HG03575 (cell line): ENCODE results near the gene ADCY7.
"Not testable (repeated sequence)": the region's sequence is repeated elsewhere in the genome, so short reads cannot be mapped to it uniquely, and the experiment has no call there.

Source experiments
- ATAC-seq: cut with Tn5 transposase; IDR thresholded peaks from one replicate; pipeline ENCODE4 v1.9.1; 2021; ENCODE audit not compliant: unreplicated experiment, insufficient number of reproducible peaks, low FRiP score; ENCODE audit errors: extremely low read depth

Gene ADCY7

GRCh38 chr16:50318796-50319578, 52.6 kb downstream of the ADCY7 start:
- no peak for ATAC-seq

- ATAC-seq, result no peak
Measured at GRCh38 chr16:50320310-50320709, 54.0 kb downstream of the ADCY7 start.

- no peak for ATAC-seq
Measured at GRCh38 chr16:50322333-50322732, 56.0 kb downstream of the ADCY7 start.

GRCh38 chr16:50323335-50324011, 57.1 kb downstream of the ADCY7 start:
- no peak for ATAC-seq

- ATAC-seq, result no peak
Measured at GRCh38 chr16:50324345-50324744, 58.0 kb downstream of the ADCY7 start.

- ATAC-seq, result no peak
Measured at GRCh38 chr16:50326264-50326663, 59.9 kb downstream of the ADCY7 start.

GRCh38 chr16:50326835-50327465, 60.6 kb downstream of the ADCY7 start:
- ATAC-seq, result no peak

DNA sequence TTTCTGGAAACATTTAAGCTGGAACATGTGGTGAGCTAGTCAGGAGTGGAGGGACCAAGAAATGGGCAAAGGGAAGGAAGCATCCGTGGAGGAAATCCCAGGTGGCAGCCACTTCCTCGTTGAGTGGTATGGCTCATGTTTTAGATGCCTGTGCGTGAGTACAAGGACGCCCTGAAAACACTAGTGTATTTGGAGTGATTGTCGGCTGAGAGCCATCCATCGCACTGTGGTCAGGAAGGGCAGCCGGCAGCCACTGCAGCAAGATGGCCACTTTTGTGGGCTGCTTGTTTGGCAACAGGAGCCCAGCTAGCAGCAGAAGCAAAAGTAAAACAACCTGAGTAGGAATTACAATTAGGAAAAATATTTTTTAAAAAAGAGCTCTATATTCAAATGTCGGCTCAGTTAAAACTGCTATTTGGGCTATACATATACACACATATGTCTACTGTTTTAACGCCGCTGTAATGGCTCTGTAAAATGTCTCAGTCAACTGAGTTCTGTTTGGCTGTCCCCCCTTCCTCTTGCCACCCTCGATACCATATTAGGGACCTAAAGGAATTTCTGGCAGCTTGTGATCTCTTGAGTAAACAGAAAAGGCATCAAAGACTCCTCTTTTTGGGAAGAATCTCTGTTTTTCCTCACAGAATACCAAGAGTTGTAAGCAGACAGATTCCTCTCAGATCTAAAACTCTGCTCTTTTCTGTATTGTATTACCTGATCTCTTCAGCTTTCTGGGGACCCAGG, 63.3 kb downstream of the ADCY7 start:
- no peak for ATAC-seq

DNA sequence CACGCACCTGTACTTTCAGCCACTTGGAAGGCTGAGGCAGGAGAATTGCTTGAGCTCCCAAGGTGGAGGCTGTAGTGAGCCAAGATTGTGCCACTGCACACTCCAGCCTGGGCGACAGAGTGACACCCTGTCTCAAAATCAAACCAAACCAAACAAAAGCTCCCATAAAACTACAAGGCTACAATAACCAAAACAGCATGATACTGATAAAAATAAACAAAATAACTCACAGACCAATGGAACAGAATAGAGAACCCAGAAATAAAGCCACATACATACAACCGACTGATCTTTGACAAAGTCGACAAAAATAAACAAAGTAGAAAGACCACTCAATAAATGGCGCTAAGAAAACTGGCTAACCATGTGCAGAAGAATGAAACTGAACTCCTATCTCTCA, 65.2 kb downstream of the ADCY7 start:
- no peak for ATAC-seq

DNA sequence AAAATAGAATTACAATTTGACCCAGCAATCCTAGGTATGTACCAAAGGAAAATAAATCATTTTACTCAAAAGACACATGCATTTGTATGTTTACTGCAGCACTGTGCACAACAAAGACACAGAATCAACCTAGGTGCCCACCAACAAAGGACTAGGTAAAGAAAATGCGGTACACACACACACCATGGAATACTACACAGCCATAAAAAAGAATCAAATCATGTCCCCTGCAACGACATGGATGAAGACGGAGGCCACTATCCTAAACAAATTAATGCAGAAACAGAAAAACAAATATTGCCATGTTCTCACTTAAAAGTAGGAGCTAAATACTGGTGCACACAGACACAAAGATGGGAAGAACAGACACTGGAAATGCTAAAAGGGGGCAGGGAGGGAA, 66.2 kb downstream of the ADCY7 start:
- ATAC-seq, result no peak

- no peak for ATAC-seq
Measured at GRCh38 chr16:50334106-50334975, 68.0 kb downstream of the ADCY7 start.

- ATAC-seq, result no peak
Measured at GRCh38 chr16:50335196-50335958, 69.0 kb downstream of the ADCY7 start.

DNA sequence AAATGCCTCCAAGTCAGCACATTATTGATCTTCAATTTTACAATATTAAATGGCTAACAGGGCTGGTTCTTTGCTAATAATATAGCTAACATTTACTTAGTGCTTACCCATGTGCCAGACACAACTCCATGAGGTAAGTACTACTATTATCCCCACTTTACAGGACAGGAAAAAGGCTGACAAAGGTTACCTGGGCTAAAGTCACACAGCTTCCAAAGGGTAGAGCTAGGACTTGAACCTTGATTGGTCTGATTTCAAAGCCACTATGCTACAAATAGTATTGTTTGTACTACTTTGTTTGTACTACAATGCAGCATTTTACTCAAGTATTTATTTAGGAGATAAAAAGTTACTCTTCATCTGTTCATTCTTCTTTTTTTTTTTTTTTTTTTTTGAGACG, 70.5 kb downstream of the ADCY7 start:
- ATAC-seq, result no peak

DNA sequence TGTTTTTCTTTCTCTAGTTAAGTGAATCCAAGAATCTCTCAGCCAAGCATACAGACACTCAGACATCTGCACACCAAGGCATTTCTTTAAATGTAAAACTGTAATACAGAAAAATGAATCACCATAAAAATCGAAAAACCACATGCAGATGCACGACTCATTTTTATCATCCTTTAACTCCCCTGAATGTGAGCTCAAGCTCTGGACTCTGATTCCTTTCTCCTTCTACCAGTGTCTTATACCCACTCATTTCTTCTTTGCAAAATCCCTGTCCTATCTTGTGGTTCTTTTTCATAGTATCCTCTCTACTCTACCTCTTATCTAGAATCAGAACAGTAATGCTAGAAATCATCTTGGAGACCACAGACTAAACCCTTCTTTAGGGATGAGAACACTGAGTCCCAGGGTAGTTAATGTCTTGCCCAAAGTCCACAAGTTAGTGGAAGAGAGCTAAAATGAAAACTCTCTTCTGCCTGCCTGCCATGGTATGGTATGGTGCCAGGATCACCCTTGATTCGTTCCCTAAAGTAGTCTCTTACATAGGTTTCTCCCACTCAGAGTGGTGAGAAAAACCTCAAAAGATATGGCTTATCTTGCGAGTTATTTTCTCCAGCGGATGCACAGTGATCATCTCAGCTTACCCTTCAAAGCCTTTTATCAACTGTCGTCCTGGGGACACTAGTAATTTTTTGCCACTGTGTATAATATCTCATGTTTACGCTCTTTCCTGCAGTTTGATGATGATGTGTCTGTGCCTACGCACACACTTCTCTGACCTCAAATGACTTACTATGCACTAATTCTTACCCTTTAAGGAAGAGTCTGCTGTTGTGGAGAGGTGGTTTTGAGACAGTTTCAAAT, 72.2 kb downstream of the ADCY7 start:
- ATAC-seq, result no peak

GRCh38 chr16:50340578-50340977, 74.2 kb downstream of the ADCY7 start:
- ATAC-seq, result no peak

DNA sequence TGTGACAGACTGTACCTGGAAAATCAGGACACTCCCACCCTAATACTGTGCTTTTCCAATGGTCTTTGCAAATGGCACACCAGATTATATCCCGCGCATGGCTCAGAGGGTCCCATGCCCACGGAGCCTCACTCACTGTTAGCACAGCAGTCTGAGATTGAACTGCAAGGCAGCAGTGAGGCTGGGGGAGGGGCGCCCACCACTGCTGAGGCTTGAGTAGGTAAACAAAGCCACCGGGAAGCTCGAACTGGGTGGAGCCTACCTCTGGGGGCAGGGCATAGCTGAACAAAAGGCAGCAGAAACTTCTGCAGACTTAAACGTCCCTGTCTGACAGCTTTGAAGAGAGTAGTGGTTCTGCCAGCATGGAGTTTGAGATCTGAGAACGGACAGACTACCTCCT, 77.2 kb downstream of the ADCY7 start:
- ATAC-seq, result not testable (repeated sequence)

GRCh38 chr16:50345210-50345609, 78.9 kb downstream of the ADCY7 start:
- not testable (repeated sequence) for ATAC-seq
